ENCODE results near the gene OPN5. TPM values are rescaled to one million over a fixed set of nuclear protein-coding genes. Genes with fewer than 3 reads are reported as not detected.
A peak's percentile ranks its signal among the peaks of the same experiment; 100 is the strongest.
"Not testable (repeated sequence)": the region's sequence is repeated elsewhere in the genome, so short reads cannot be mapped to it uniquely, and the experiment has no call there.

Gene OPN5
- total RNA-seq, 1 donor from 2014 or later, result not detected

DNA sequence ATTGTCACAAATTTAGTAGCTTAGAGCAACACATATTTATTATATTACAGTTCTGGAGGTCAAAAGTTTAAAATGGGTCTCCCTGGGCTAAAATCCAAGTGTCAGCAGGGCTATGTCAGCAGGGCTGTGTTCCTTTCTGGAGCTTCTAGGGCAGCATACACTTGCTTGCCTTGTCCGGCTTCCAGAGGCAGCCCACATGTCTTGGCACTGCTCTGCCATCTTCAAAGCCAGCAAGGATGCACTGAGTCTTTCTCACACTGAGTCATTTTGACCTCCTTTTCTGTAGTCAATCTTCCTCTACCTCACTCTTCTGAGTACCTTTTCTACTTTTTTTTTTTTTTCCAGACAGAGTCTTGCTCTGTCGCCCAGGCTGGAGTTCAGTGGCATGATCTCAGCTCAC lies 44.4 kb upstream of the OPN5 start:
- DNase-seq (ENCODE audit: extremely low spot score in 2 of 2), result no peak
- intact Hi-C loops (cut with DNase I), result no loop called here
- H3K27ac ChIP-seq, result no peak overlapping the region
- no peak overlapping the region for H3K4me3 ChIP-seq
- no peaks in the 10 kb centered on the region for H3K27me3 ChIP-seq
- no peaks in the 10 kb centered on the region for H3K4me1 ChIP-seq
- no peaks in the 10 kb centered on the region for H3K9me3 ChIP-seq
- H3K36me3 ChIP-seq, result no peaks in the 10 kb centered on the region
- TF ChIP-seq, protein P1, sequence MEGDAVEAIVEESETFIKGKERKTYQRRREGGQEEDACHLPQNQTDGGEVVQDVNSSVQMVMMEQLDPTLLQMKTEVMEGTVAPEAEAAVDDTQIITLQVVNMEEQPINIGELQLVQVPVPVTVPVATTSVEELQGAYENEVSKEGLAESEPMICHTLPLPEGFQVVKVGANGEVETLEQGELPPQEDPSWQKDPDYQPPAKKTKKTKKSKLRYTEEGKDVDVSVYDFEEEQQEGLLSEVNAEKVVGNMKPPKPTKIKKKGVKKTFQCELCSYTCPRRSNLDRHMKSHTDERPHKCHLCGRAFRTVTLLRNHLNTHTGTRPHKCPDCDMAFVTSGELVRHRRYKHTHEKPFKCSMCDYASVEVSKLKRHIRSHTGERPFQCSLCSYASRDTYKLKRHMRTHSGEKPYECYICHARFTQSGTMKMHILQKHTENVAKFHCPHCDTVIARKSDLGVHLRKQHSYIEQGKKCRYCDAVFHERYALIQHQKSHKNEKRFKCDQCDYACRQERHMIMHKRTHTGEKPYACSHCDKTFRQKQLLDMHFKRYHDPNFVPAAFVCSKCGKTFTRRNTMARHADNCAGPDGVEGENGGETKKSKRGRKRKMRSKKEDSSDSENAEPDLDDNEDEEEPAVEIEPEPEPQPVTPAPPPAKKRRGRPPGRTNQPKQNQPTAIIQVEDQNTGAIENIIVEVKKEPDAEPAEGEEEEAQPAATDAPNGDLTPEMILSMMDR (IDR thresholded peaks at IDR 0.05), result no peak
- TF ChIP-seq POLR2A (IDR thresholded peaks at IDR 0.05) (no peak), POLR2AphosphoS5 (IDR thresholded peaks at IDR 0.05; ENCODE audit: insufficient read depth in 1 of 2, low read depth in 1 of 2) (no peak)

DNA sequence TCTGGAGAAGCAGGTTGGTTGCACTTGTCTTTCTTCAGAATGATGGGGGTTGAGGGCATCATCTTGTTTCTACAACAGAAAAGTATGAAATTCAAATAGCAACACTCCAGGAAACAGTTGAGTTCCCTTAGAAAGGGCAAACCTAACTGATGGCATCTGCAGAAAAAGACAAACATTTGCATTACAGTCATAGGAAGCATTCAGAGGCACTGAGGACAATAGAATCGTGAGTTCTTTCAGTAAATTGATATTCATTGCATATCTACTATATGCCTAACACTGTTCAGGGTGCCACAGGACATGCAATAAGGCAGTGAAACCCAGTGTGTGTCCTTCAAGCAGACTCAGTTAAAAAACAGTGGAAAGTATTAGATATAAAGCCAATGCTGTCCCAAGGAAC lies 41.1 kb upstream of the OPN5 start:
- H3K4me3 ChIP-seq, result no peak overlapping the region
- TF ChIP-seq, protein P1 (IDR thresholded peaks at IDR 0.05), result no peak
- TF ChIP-seq POLR2A (IDR thresholded peaks at IDR 0.05), result no peak
- no peak for TF ChIP-seq POLR2AphosphoS5 (IDR thresholded peaks at IDR 0.05; ENCODE audit: insufficient read depth in 1 of 2, low read depth in 1 of 2)
- H3K27ac ChIP-seq, result no peak overlapping the region
- H3K36me3 ChIP-seq, result no peaks in the 10 kb centered on the region
- no peaks in the 10 kb centered on the region for H3K4me1 ChIP-seq
- DNase-seq (ENCODE audit: extremely low spot score in 2 of 2), result no peak
- no peaks in the 10 kb centered on the region for H3K9me3 ChIP-seq
- no peaks in the 10 kb centered on the region for H3K27me3 ChIP-seq
- intact Hi-C loops (cut with DNase I), result no loop called here

DNA sequence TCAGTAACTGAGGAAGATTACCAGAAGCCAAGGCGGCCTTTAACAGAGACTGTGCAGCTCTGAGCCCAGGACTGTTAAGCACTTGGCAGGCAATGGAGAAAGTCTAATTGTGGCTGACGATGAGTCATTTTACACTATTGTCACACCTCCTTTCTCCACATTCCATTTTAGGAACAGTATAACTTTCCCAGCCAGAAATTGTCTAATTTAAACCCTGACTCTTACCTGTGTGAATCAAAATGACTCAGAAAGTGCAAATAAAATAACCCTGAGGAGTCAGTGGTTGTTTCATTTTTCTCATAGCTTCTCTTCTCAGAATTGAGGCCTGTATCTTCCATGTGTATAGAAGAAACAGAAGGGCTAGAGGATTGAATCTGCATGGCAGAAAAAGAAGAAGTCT lies 40.0 kb upstream of the OPN5 start:
- H3K27ac ChIP-seq, result no peak overlapping the region
- DNase-seq (ENCODE audit: extremely low spot score in 2 of 2), result no peak
- no peaks in the 10 kb centered on the region for H3K9me3 ChIP-seq
- intact Hi-C loops (cut with DNase I), result no loop called here
- H3K4me3 ChIP-seq, result no peak overlapping the region
- peak in 1 of 2 donors; percentile 34 for TF ChIP-seq POLR2AphosphoS5 (IDR thresholded peaks at IDR 0.05; ENCODE audit: insufficient read depth in 1 of 2, low read depth in 1 of 2)
- TF ChIP-seq, protein P1 (IDR thresholded peaks at IDR 0.05), result no peak
- H3K36me3 ChIP-seq, result no peaks in the 10 kb centered on the region
- no peaks in the 10 kb centered on the region for H3K27me3 ChIP-seq
- no peaks in the 10 kb centered on the region for H3K4me1 ChIP-seq

DNA sequence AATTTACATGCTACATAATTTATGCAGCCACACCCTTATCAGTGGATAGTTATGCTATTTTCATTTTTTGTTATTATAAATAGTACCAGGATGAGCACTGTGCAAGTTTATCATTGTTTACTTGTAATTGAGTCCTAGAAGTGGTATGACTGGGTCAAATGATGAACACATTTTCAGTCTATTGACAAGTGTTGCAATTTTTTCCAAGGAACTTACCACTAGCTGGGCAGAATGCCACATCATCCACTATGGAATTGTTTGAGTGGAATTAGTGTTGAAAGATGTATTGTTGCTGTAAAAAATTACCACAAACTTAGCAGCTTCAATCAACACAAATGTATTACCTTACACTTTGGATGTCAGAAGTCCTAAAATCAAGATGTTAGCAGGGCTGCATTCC lies 38.1 kb upstream of the OPN5 start:
- no peak overlapping the region for H3K27ac ChIP-seq
- no peaks in the 10 kb centered on the region for H3K4me1 ChIP-seq
- no peaks in the 10 kb centered on the region for H3K36me3 ChIP-seq
- no peak for DNase-seq (ENCODE audit: extremely low spot score in 2 of 2)
- H3K4me3 ChIP-seq, result no peak overlapping the region
- no peak for TF ChIP-seq POLR2A (IDR thresholded peaks at IDR 0.05)
- no peak for TF ChIP-seq POLR2AphosphoS5 (IDR thresholded peaks at IDR 0.05; ENCODE audit: insufficient read depth in 1 of 2, low read depth in 1 of 2)
- TF ChIP-seq, protein P1 (IDR thresholded peaks at IDR 0.05), result no peak
- intact Hi-C loops (cut with DNase I), result no loop called here
- H3K27me3 ChIP-seq, result no peaks in the 10 kb centered on the region
- no peaks in the 10 kb centered on the region for H3K9me3 ChIP-seq

DNA sequence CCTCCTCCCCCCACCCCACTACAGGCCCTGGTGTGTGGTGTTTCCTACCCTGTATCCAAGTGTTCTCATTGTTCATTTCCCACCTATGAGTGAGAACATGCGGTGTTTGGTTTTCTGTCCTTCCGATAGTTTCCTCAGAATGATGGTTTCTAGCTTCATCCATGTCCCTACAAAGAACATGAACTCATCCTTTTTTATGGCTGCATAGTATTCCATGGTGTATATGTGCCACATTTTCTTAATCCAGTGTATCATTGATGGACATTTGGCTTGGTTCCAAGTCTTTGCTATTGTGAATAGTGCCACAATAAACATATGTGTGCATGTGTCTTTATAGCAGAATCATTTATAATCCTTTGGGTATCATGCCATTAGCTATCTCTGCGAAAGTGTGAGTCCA lies 36.6 kb upstream of the OPN5 start:
- intact Hi-C loops (cut with DNase I); DNase-seq (ENCODE audit: extremely low spot score in 2 of 2); H3K27me3 ChIP-seq; H3K4me1 ChIP-seq; H3K9me3 ChIP-seq; H3K27ac ChIP-seq; H3K4me3 ChIP-seq; H3K36me3 ChIP-seq: not testable (repeated sequence)

DNA sequence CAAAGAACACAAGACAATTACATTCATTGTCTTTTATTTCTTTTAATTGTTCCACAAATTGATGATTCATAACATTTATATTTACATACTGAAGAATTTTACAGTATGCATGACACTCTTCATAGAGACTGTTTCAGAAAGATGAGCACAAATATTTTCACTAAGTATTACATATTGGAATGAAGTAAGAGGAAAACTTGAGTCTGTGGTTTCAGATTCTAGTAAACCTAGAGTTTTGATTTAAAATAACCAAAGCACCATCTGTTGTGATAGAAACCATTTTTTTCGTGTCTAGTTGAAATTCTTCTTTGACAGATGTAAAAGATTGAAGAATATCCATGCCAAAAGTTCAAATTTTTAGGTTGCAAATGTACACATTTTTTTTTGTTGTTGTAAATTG lies 32.1 kb upstream of the OPN5 start:
- Histone ChIP-seq H3K27ac (no peak overlapping the region), H3K27me3 (no peaks in the 10 kb centered on the region), H3K9me3 (no peaks in the 10 kb centered on the region), H3K4me1 (no peaks in the 10 kb centered on the region), H3K4me3 (no peak overlapping the region), H3K36me3 (no peaks in the 10 kb centered on the region)
- DNase-seq (ENCODE audit: extremely low spot score in 2 of 2), result no peak
- TF ChIP-seq, protein P1 (IDR thresholded peaks at IDR 0.05), result no peak
- TF ChIP-seq POLR2A (IDR thresholded peaks at IDR 0.05) (no peak), POLR2AphosphoS5 (IDR thresholded peaks at IDR 0.05; ENCODE audit: insufficient read depth in 1 of 2, low read depth in 1 of 2) (no peak)
- intact Hi-C loops (cut with DNase I), result no loop called here

Measured in vagina (tissue), 2 donors.